T-helper 17 cell (primary cell): ENCODE results near the gene C18orf32. TPM values are rescaled to one million over a fixed set of nuclear protein-coding genes. Genes with fewer than 3 reads are reported as not detected.
"Not testable (repeated sequence)": the region's sequence is repeated elsewhere in the genome, so short reads cannot be mapped to it uniquely, and the experiment has no call there.

Experiments
- ATAC-seq: fragments of 150-1000 bp; cut with Tn5 transposase; 2 replicates; pipeline ENCODE4 v1.10.0; 2021; ENCODE audit warnings: mild to moderate bottlenecking, moderate library complexity
- DNase-seq, 3 donors: peaks; one replicate each; pipeline versions ENCODE4 v3.0.0 to v3.0.0-alpha.2; 2020 to 2021
- H3K9me3 ChIP-seq: one replicate; pipeline ENCODE4 v1.7.0; 2013; ENCODE audit warnings: low read length, mild to moderate bottlenecking; ENCODE audit not compliant: control insufficient read depth, poor library complexity, severe bottlenecking
- H3K27ac Mint-ChIP-seq: one replicate; pipeline ENCODE4 v1.8.0; 2022; ENCODE audit warnings: mild to moderate bottlenecking, moderate library complexity, mixed read lengths
- H3K27me3 Mint-ChIP-seq: one replicate; pipeline ENCODE4 v1.8.0; 2022; ENCODE audit warnings: mixed read lengths
- H3K36me3 Mint-ChIP-seq: one replicate; pipeline ENCODE4 v1.8.0; 2022; ENCODE audit warnings: low read depth, mixed read lengths
- H3K4me1 Mint-ChIP-seq: one replicate; pipeline ENCODE4 v1.8.0; 2022; ENCODE audit warnings: mild to moderate bottlenecking, mixed read lengths
- H3K4me3 Mint-ChIP-seq: one replicate; pipeline ENCODE4 v1.8.0; 2022; ENCODE audit warnings: mild to moderate bottlenecking, moderate library complexity, mixed read lengths
- total RNA-seq, 4 donors: library from RNA in 2 of 4; stranded (reverse) in 2 of 4; gene quantifications; one replicate each; pipeline ENCODE4 v1.2.3 and lab custom pipeline; 2022 to 2026

The C18orf32 gene
- total RNA-seq, 2 donors from 2014 or later = 31.3 to 32.1 TPM

DNA sequence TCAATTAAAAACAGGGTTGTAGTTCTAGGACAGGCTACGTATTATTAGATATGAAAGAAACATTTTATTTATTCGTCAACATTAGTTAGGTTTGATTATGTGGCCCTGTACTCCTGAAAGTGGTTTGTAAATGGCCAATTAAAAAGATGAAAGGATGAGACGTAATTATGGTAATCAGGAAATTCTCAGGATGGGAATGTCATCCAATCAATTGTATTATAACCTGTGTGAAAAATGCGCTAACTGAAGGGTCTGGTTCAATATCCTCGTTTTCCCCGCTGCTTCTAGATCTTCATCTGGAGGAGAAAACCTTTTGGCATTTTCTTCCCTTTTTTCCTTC, 5.6 kb upstream of the C18orf32 start:
- no peak for ATAC-seq

DNA sequence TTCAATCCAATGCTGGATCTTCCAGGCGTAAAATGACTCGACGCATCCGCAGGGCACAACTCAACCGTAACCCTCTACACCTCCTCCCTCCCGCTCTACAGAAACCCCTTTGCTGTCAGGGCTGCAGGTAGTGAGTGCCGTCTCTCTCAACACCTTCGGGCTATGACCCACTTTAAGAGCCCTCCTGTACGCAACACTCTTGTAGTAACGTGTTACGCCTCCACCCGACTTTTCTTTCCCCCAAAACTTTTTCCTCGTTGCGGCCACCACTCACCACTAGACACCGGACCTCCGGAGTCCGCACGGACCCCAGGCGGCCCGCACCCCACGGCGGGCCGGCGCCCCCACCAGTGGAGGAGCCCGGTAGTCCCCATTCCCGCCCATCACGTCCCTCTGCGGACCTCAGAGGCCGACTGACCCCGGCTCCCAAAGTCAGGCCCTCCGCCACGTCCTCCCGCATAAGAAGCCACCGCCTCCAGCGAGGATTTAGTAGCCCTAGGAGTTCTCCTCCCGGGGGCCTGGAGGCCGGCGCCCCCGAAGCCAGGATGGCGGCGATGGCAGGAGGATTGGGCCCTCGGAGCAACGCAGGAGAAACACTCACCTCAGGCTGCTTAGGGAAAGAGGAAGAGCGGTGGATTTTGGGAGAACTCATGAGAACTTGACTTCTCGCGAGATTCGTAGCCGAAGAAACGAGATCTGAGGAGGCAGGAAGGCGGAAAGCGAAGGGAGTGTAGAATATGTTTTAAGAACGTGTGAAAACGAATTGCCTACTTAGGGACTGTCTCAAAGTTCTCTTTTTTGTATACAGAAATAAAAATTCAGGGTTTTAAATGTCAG, 5.0 kb upstream of the C18orf32 start, which contains the start of gene RPL17:
RPL17 (minus strand) TSS at position 609 of the 837 bp plus-strand sequence.
- peak; percentile 52 to 72 (median 72) for DNase-seq

More for the DNA sequence above, 5.6 kb upstream of the C18orf32 start:
- DNase-seq = no peak
- Mint-ChIP-seq H3K36me3 (peaks cover 8% of the 10 kb centered on the region), H3K27ac (peak overlapping the region; percentile 98), H3K27me3 (peaks cover 6% of the 10 kb centered on the region), H3K4me1 (peaks cover 34% of the 10 kb centered on the region), H3K4me3 (peak overlapping the region; percentile 97)
- no peaks in the 10 kb centered on the region for H3K9me3 ChIP-seq

DNA sequence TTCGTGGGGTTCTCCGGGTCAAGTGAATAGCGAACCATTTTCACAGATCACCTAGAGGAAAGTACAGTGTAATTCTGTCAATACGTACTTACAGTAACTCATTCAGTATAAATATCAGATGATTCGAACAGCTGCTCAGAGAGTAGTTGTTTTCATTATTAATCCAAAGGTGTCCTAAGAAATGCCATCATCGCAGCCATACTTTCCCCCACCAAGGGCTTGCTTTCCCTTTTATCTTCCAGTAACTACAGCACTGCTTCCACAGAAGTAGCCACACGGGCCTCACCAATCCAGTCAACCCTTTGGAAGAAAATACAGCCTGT, 4.5 kb upstream of the C18orf32 start:
- peak overlapping the region; percentile 97 for H3K4me3 Mint-ChIP-seq
- no peak for ATAC-seq
- peaks cover 10% of the 10 kb centered on the region for H3K36me3 Mint-ChIP-seq
- H3K9me3 ChIP-seq = no peaks in the 10 kb centered on the region
- H3K27ac Mint-ChIP-seq = peak overlapping the region; percentile 98
- H3K4me1 Mint-ChIP-seq = peaks cover 43% of the 10 kb centered on the region
- no peak for DNase-seq
- peaks cover 5% of the 10 kb centered on the region for H3K27me3 Mint-ChIP-seq

More for the DNA sequence above, 5.0 kb upstream of the C18orf32 start, which contains the start of gene RPL17:
- Mint-ChIP-seq H3K4me3 (peak within 1 kb of the TSS; percentile 97), H3K4me1 (peaks cover 40% of the 10 kb centered on the region), H3K27me3 (peaks cover 6% of the 10 kb centered on the region), H3K36me3 (peaks cover 8% of the 10 kb centered on the region), H3K27ac (peak within 1 kb of the TSS; percentile 98)
- ATAC-seq = peak; percentile 85
- no peaks in the 10 kb centered on the region for H3K9me3 ChIP-seq

DNA sequence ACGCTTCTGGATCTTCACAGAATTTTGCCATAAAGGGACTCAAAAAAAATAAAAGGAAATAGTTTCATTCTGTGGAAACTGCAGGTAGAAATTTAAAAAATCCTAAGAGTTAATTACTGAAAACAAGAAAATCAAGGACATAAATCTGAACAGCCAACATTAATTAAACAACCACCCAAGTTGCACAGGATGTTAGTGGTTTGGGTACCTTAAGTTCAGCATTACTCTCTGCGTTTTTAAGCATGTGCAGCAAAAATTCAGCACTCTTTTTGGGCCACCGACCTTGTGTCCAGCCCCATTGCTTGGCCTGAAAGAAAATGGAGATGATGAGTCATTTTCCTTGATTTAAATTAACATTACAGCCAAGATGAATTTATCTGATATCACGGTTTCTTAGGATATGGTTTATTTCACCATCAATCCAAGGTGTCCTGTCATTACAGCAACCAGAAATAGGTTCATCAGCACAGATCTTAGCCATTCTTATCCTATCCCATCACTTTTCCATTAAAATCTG, 3.3 kb upstream of the C18orf32 start:
- Mint-ChIP-seq H3K4me3 (peak overlapping the region; percentile 97), H3K4me1 (peaks cover 47% of the 10 kb centered on the region), H3K27me3 (no peaks in the 10 kb centered on the region), H3K27ac (peak overlapping the region; percentile 98), H3K36me3 (peaks cover 10% of the 10 kb centered on the region)
- DNase-seq (no peak), ATAC-seq (no peak)
- H3K9me3 ChIP-seq = no peaks in the 10 kb centered on the region

DNA sequence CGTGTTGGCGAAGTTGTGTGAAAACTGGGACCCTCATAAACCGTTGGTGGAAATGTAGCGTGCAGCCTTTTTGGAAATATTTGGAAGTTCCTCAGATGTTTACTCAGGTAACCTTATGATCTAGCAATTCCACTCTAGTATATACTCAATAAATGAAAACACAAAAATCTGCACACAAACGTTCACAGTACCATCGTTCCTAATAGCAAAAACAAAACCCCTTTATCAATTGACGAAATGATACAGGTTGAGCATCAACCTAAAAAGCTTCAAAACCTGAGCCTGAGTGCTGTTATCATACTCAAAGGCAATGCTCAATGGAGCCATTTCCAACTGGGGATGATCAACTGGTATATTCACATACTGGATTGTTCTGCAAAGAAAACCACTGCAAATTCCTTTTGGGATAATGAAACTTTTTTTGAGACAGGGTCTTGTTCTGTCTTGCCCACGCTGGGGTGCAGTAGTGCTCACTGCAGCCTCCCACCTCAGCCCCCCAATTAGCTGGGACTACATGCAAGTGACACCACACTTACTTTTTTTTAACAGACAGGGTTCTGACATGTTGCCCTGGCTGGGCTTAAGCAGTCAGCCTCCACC, 777 bp upstream of the C18orf32 start:
- no peaks in the 10 kb centered on the region for H3K27me3 Mint-ChIP-seq
- H3K27ac Mint-ChIP-seq = peak overlapping the region; percentile 98
- H3K36me3 Mint-ChIP-seq = peaks cover 10% of the 10 kb centered on the region
- peak overlapping the region; percentile 98 for H3K4me3 Mint-ChIP-seq
- no peak for DNase-seq
- H3K4me1 Mint-ChIP-seq = peaks cover 53% of the 10 kb centered on the region
- no peaks in the 10 kb centered on the region for H3K9me3 ChIP-seq
- no peak for ATAC-seq

DNA sequence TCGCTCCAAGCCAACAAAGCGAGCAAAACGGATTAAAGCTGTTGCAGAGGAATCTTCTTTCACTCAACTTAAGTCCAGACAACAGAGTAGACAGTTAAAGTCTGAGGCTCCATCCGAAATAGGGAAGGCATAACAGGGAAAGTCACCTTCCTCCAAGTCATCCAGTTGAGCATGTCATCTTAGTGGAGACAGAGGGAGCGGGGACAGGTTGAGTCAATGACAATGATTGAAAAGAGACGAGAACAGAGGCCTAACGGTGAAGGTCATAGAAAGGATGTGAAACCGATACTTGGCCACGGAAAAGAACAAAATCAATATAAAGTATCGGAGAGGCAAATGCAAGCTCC, 455 bp downstream of the C18orf32 start:
- peak overlapping the region; percentile 98 for H3K4me3 Mint-ChIP-seq
- peak overlapping the region; percentile 98 for H3K27ac Mint-ChIP-seq
- H3K9me3 ChIP-seq = no peaks in the 10 kb centered on the region
- H3K27me3 Mint-ChIP-seq = no peaks in the 10 kb centered on the region
- peaks cover 46% of the 10 kb centered on the region for H3K4me1 Mint-ChIP-seq
- H3K36me3 Mint-ChIP-seq = peaks cover 4% of the 10 kb centered on the region
- peak; percentile 18 for ATAC-seq
- DNase-seq = no peak

DNA sequence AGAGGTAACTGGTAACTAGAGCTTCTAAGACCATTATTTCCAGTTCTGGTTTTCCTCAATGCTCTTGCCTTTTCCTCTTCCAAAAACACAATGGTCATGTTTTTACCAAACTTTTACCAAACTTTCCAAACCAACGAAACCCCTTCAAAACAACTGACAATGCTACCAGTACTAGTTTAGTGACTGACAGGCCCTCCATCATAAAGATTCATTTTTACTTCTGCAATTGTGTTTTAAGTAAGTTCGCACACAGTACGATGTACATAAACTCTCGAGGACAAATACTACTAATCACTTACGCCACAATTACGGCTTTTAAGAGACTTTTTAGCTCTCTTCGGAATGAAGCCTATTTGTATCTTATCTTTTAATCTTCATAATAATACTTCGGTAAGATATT, 900 bp downstream of the C18orf32 start:
- H3K27me3 Mint-ChIP-seq = no peaks in the 10 kb centered on the region
- peaks cover 42% of the 10 kb centered on the region for H3K4me1 Mint-ChIP-seq
- DNase-seq (no peak), ATAC-seq (no peak)
- H3K36me3 Mint-ChIP-seq = peaks cover 4% of the 10 kb centered on the region
- no peaks in the 10 kb centered on the region for H3K9me3 ChIP-seq
- H3K4me3 Mint-ChIP-seq = peak overlapping the region; percentile 98
- H3K27ac Mint-ChIP-seq = peak overlapping the region; percentile 98

DNA sequence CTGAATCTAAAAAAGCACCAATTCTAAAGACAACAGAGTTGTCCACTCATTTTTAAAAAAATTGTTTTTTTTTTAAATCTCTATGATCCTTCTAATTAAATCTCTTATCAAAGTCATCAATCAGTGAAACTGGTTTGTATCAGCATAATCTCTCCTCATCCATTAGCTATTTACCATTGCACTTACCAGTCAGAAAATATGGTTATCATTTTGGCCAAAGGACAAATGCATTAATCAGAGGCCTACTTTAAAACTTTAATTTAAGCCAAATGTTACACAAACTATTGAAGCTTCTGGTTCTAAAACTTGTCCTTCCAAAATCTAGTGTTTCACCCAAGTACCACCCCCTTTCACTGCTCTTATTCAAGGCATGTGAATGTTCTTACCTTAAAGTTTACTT, 3.8 kb downstream of the C18orf32 start:
- H3K9me3 ChIP-seq = no peaks in the 10 kb centered on the region
- DNase-seq (no peak), ATAC-seq (no peak)
- Mint-ChIP-seq H3K27me3 (no peaks in the 10 kb centered on the region), H3K27ac (no peak overlapping the region), H3K4me1 (peaks cover 36% of the 10 kb centered on the region), H3K4me3 (no peak overlapping the region), H3K36me3 (peaks cover 5% of the 10 kb centered on the region)

DNA sequence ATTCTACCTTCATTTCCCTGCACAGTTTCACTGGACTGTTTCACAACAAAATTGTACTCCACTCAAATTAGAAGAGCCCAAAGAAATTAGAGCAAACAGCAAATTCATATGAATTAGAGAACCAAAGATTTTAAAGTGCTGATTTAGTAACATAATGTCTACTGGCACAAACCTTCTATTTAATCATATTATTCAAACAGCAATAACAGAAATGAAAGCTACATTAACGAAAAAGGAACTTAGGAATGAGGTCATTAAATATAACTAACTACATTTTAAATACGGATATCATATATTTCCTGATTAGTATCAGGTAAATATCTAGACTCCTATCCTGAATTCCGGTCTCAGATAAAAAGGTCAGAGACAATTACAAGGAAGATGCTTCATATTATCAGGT, 5.1 kb downstream of the C18orf32 start:
- Mint-ChIP-seq H3K4me1 (peaks cover 26% of the 10 kb centered on the region), H3K27me3 (no peaks in the 10 kb centered on the region), H3K27ac (peak overlapping the region; percentile 37), H3K36me3 (peaks cover 5% of the 10 kb centered on the region), H3K4me3 (no peak overlapping the region)
- DNase-seq = no peak
- no peak for ATAC-seq
- no peaks in the 10 kb centered on the region for H3K9me3 ChIP-seq

DNA sequence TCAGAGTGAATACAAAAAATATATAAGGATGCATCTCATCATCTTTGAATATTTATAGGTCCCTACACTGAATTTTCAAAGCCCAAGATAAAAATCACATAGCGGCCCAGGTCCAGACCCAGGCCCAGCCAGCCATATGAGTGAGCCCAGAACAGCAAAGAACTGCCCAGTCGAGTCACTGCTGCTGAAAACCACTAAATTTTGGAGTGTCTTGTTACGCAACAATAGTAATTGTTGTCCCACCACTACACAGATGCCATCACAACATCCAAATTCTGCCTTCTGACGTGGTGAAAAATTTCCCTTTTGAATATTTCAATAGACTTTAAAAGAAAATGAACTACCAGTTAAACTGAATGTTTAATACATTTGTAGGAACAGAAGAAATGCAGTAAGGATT, 5.7 kb downstream of the C18orf32 start:
- DNase-seq (no peak), ATAC-seq (no peak)
- H3K27me3 Mint-ChIP-seq = no peaks in the 10 kb centered on the region
- peaks cover 3% of the 10 kb centered on the region for H3K36me3 Mint-ChIP-seq
- peaks cover 22% of the 10 kb centered on the region for H3K4me1 Mint-ChIP-seq
- no peaks in the 10 kb centered on the region for H3K9me3 ChIP-seq
- peak overlapping the region; percentile 37 for H3K27ac Mint-ChIP-seq
- no peak overlapping the region for H3K4me3 Mint-ChIP-seq

DNA sequence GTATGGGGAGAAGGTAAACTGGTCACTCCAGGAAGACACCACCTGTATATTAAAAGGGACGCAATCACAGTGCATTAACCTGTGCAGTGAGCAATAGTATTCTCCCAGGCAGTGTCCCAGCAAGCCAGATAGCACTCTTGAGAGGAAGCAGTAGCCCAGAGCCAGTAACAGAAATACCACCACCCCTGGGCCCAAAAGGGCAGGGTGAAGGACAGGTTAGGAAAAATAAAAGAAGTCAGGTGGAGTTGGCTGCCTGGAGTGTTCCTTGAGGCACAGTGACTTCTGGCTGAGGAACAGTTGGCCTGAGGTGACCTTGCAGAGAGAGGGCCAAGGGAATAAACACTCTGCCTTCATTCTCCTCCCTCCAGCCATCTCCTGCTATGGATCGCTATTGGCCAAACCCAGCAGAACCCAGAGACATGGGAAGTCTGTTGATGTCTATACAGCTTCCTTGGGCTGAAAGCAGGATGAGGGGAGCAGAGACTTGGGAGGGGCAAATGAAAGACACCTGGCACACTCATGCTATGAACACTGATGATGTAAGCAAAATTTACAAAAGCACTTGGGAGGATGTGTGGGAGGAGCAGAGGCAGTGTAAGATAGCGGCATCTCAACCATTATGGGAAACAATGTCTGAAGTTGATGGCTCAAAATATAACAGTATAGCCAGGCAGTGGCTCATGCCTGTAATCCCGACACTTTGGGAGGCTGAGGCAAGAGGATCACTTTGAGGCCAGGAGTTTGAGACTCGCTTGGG, 7.5 kb downstream of the C18orf32 start:
- peaks cover 17% of the 10 kb centered on the region for H3K4me1 Mint-ChIP-seq
- H3K27ac Mint-ChIP-seq = peak overlapping the region; percentile 70
- DNase-seq (no peak), ATAC-seq (no peak)
- peaks cover 3% of the 10 kb centered on the region for H3K36me3 Mint-ChIP-seq
- H3K27me3 Mint-ChIP-seq = no peaks in the 10 kb centered on the region
- no peaks in the 10 kb centered on the region for H3K9me3 ChIP-seq
- H3K4me3 Mint-ChIP-seq = no peak overlapping the region

DNA sequence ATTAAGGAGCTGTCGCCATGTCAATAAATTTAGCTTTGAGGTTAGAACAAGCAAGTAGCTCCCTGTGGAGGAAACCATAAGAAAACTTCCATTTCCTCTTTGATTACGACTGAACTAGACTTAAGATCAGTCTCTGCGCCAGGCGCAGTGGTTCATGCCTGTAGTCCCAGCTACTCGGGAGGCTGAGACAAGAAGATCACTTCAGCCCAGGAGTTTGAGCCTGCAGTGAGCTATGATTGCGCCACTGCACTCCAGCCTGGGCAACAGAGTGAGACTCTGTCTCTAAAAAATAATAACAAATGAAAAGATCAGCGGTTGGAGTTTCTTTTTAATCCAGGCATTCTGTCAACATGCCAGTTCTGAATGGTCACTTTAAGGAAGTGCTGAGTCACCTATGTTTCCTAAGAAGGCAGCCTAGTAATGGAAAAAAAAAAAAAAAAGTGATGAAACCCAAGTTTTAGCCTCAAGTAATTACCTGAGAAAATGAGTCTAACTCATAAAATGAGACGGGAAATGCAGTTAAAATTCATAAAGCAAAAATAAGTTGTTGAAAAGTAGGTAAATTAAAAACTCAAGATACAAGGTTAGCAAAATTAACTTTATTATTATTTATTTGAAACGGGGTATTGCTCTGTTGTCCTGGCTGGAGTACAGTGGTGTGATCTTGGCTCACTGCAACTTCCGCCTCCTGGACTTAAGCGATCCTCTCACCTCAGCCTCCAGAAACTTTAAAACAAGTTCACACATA, 10.2 kb downstream of the C18orf32 start:
- ATAC-seq (no peak), DNase-seq (no peak)
- Mint-ChIP-seq H3K4me1 (peaks cover 9% of the 10 kb centered on the region), H3K27me3 (no peaks in the 10 kb centered on the region), H3K27ac (peak overlapping the region; percentile 24), H3K36me3 (peaks cover 3% of the 10 kb centered on the region), H3K4me3 (no peak overlapping the region)
- no peaks in the 10 kb centered on the region for H3K9me3 ChIP-seq

DNA sequence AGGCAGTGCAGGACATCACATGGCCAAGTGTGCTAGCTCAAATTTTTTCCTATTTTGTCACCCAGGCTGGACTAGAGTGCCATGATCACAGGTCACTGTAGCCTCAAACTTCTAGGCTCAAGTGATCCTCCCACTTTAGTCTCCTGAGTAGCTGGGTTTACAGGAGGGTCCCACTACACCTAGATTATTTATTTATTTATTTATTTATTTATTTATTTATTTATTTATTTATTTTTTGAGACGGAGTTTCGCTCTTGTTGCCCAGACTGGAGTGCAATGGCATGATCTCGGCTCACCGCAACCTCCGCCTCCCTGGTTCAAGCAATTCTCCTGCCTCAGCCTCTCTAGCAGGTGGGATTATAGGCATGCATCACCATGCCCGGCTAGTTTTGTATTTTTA, 12.1 kb downstream of the C18orf32 start:
- ATAC-seq, H3K27ac Mint-ChIP-seq, H3K4me3 Mint-ChIP-seq, H3K36me3 Mint-ChIP-seq, H3K4me1 Mint-ChIP-seq, DNase-seq, H3K27me3 Mint-ChIP-seq, H3K9me3 ChIP-seq: not testable (repeated sequence)
